Colonic mucosa (tissue), 4 donors: Measurements from ENCODE around the gene RIMOC1. TPM values are rescaled to one million over a fixed set of nuclear protein-coding genes. Genes with fewer than 3 reads are reported as not detected.

ENCODE experiments used
- DNase-seq: peaks from one replicate; pipeline ENCODE4 v3.0.0-alpha.2; 2020
- H3K27ac ChIP-seq: fragments of 200-600 bp; one replicate; pipeline ENCODE4 v1.8.0; 2021
- H3K27me3 ChIP-seq: fragments of 200-600 bp; one replicate; pipeline ENCODE4 v1.8.0; 2021
- H3K36me3 ChIP-seq: fragments of 200-600 bp; one replicate; pipeline ENCODE4 v1.8.0; 2021
- H3K4me1 ChIP-seq: fragments of 200-600 bp; one replicate; pipeline ENCODE4 v1.8.0; 2021; ENCODE audit warnings: mild to moderate bottlenecking
- H3K4me3 ChIP-seq: fragments of 200-600 bp; one replicate; pipeline ENCODE4 v1.8.0; 2021
- H3K9ac ChIP-seq, 2 donors: one replicate each; pipeline ENCODE4 v1.7.0; 2013; ENCODE audit warnings: control low read depth in 2 of 2, low read depth in 2 of 2, low read length in 2 of 2
- H3K9me3 ChIP-seq: fragments of 200-600 bp; one replicate; pipeline ENCODE4 v1.8.0; 2021
- CTCF ChIP-seq: fragments of 200-600 bp; IDR thresholded peaks from one replicate; pipeline ENCODE4 v1.8.0; 2022; ENCODE audit warnings: antibody characterized with exemption, mild to moderate bottlenecking
- intact Hi-C: fragments of 100-400 bp; cut with DNase I; formaldehyde crosslinking; loops from one replicate; pipeline ENCODE4 v1.14.1; 2022
- total RNA-seq, 2 donors: library from RNA; stranded (reverse); fragmentation: NEBNext Ultra II Directional in 1 of 2; extraction: Animal tissue kit (Norgen Biotek cat#: 25700) in 1 of 2; gene quantifications; one replicate each; pipeline ENCODE4 v1.2.1, GENCODE V29; 2021
- donor health status: healthy.
- donor health status: DM: no; HTN: no; CAD: no.
- donor health status: DM: no; HTN: no; CAD: no.

Gene RIMOC1
- total RNA-seq, 2 donors from 2014 or later, result 23.1 to 29.7 TPM

- Histone ChIP-seq H3K27me3 (no peaks in the 10 kb centered on the region), H3K9me3 (no peaks in the 10 kb centered on the region), H3K4me3 (no peak overlapping the region), H3K27ac (no peak overlapping the region), H3K4me1 (no peaks in the 10 kb centered on the region), H3K36me3 (no peaks in the 10 kb centered on the region), H3K9ac (no peak overlapping the region)
- no peak for TF ChIP-seq CTCF
- DNase-seq, result no peak
- intact Hi-C loops, result loop anchor here (5.0 kb wide), 1 partner anchor 39 kb away; no protein-coding TSS in a partner anchor
These were observed 2.0 kb downstream of the RIMOC1 start for GRCh38 chr5:41906151-41906550.

- Histone ChIP-seq H3K36me3 (peaks cover 8% of the 10 kb centered on the region), H3K27me3 (no peaks in the 10 kb centered on the region), H3K4me1 (no peaks in the 10 kb centered on the region), H3K9me3 (no peaks in the 10 kb centered on the region), H3K9ac (no peak overlapping the region), H3K27ac (no peak overlapping the region), H3K4me3 (no peak overlapping the region)
- no peak for TF ChIP-seq CTCF
- DNase-seq, result no peak
- intact Hi-C loops, result loop anchor here (5.0 kb wide), 1 partner anchor 41 kb away; no protein-coding TSS in a partner anchor
These were observed 4.4 kb downstream of the RIMOC1 start for GRCh38 chr5:41908374-41909079.

GRCh38 chr5:41918105-41918504 lies 14.0 kb downstream of the RIMOC1 start:
- H3K9ac ChIP-seq, result no peak overlapping the region
- H3K9me3 ChIP-seq, result no peaks in the 10 kb centered on the region
- no peak for TF ChIP-seq CTCF
- no peak for DNase-seq
- no peaks in the 10 kb centered on the region for H3K27me3 ChIP-seq
- H3K4me3 ChIP-seq, result no peak overlapping the region
- intact Hi-C loops, result no loop called here
- no peak overlapping the region for H3K27ac ChIP-seq
- no peaks in the 10 kb centered on the region for H3K36me3 ChIP-seq
- no peaks in the 10 kb centered on the region for H3K4me1 ChIP-seq

- H3K9me3 ChIP-seq, result no peaks in the 10 kb centered on the region
- no peaks in the 10 kb centered on the region for H3K27me3 ChIP-seq
- no peak overlapping the region for H3K27ac ChIP-seq
- intact Hi-C loops, result no loop called here
- H3K4me3 ChIP-seq, result no peak overlapping the region
- DNase-seq, result no peak
- no peak for TF ChIP-seq CTCF
- H3K36me3 ChIP-seq, result no peaks in the 10 kb centered on the region
- H3K4me1 ChIP-seq, result no peaks in the 10 kb centered on the region
- no peak overlapping the region for H3K9ac ChIP-seq
These were observed 17.0 kb downstream of the RIMOC1 start for GRCh38 chr5:41921166-41921565.

GRCh38 chr5:41921874-41922273 lies 17.7 kb downstream of the RIMOC1 start:
- no peak for TF ChIP-seq CTCF
- intact Hi-C loops, result no loop called here
- no peaks in the 10 kb centered on the region for H3K36me3 ChIP-seq

More at GRCh38 chr5:41921874-41922273, 17.7 kb downstream of the RIMOC1 start:
- DNase-seq, result no peak
- no peaks in the 10 kb centered on the region for H3K9me3 ChIP-seq
- H3K4me1 ChIP-seq, result no peaks in the 10 kb centered on the region
- no peak overlapping the region for H3K4me3 ChIP-seq
- no peak overlapping the region for H3K9ac ChIP-seq
- H3K27me3 ChIP-seq, result no peaks in the 10 kb centered on the region
- no peak overlapping the region for H3K27ac ChIP-seq
